HG03175 (cell line): ENCODE measurements around the gene PXDC1.

Source experiments
- ATAC-seq: cut with Tn5 transposase; IDR thresholded peaks from one replicate; pipeline ENCODE4 v1.9.1; 2021; ENCODE audit warnings: mild to moderate bottlenecking, moderate library complexity; ENCODE audit not compliant: unreplicated experiment

PXDC1 gene

GRCh38 chr6:3749067-3749841 lies 2.3 kb downstream of the PXDC1 start:
- no peak for ATAC-seq

GRCh38 chr6:3748208-3749066 lies 3.1 kb downstream of the PXDC1 start:
- ATAC-seq = no peak

GRCh38 chr6:3747100-3747737 lies 4.3 kb downstream of the PXDC1 start:
- ATAC-seq = no peak

- ATAC-seq = no peak
Measured at GRCh38 chr6:3746696-3747095, 4.8 kb downstream of the PXDC1 start.

GRCh38 chr6:3746119-3746691 lies 5.3 kb downstream of the PXDC1 start:
- peak; percentile 56 for ATAC-seq

- no peak for ATAC-seq
Measured at GRCh38 chr6:3745566-3746118, 5.9 kb downstream of the PXDC1 start.

GRCh38 chr6:3744901-3745470 lies 6.5 kb downstream of the PXDC1 start:
- ATAC-seq = no peak

GRCh38 chr6:3744211-3744900 lies 7.2 kb downstream of the PXDC1 start:
- no peak for ATAC-seq

GRCh38 chr6:3743541-3743940 lies 8.0 kb downstream of the PXDC1 start:
- ATAC-seq = no peak

- peak; percentile 75 for ATAC-seq
Measured at GRCh38 chr6:3742426-3743344, 8.8 kb downstream of the PXDC1 start.

- ATAC-seq = no peak
Measured at GRCh38 chr6:3742076-3742425, 9.5 kb downstream of the PXDC1 start.

- no peak for ATAC-seq
Measured at GRCh38 chr6:3741477-3741871, 10.0 kb downstream of the PXDC1 start.

GRCh38 chr6:3740551-3741476 lies 10.7 kb downstream of the PXDC1 start:
- ATAC-seq = no peak

GRCh38 chr6:3739311-3739897 lies 12.1 kb downstream of the PXDC1 start:
- no peak for ATAC-seq

GRCh38 chr6:3738381-3739131 lies 13.0 kb downstream of the PXDC1 start:
- ATAC-seq = no peak

- no peak for ATAC-seq
Measured at GRCh38 chr6:3737831-3738210, 13.7 kb downstream of the PXDC1 start.
